Medulla oblongata (tissue), 1 donor: Measurements from ENCODE around the gene CPM.

Experiments
- DNase-seq: peaks from one replicate; pipeline ENCODE4 v3.0.0-alpha.2; 2015; ENCODE audit errors: extremely low spot score

Gene CPM

GRCh38 chr12:68904351-68904962 lies 28.5 kb downstream of the CPM start:
- no peak for DNase-seq

GRCh38 chr12:68903511-68903910 lies 29.5 kb downstream of the CPM start:
- DNase-seq: no peak

- no peak for DNase-seq
These were observed 31.4 kb downstream of the CPM start for GRCh38 chr12:68901551-68901950.

DNA sequence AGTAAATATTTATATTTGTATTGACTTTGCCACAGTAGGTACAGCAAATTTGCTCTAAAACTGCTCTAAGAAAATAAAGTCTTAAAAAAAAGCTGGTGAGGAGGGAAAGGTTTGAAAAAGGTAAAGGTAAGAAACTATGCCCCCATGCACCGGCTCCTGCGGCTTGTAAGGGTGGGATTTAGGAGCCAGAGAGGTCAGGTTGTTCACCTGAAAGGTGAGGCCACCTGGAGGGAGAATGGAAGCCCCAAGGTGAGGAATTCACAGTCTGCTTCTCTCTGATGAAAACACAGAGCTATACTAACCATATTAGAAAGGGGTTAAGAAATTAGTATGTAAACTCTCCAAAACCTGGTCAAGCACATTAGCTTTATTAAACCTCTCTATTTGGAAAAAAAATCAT lies 31.8 kb downstream of the CPM start:
- DNase-seq: no peak

DNA sequence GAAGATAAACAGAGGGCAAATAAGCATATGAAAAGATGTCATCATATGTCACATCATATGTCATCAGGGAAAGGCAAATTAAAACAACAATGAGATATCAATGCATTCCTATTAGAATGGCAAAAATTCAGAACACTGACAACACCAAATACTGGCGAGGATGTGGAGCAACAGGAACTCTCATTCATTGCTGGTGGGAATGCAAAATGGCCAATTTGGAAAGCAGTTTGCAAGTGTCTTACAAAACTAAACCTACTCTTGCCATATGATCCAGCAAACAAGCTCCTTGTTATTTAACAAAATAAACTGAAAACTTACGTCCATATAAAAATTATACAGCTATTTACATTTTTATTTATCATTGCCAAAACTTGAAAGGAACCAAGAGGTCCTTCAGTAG lies 32.7 kb downstream of the CPM start:
- no peak for DNase-seq

- DNase-seq: peak; percentile 39
These were observed 33.7 kb downstream of the CPM start for GRCh38 chr12:68899251-68899771.

GRCh38 chr12:68896881-68897540 lies 36.0 kb downstream of the CPM start:
- DNase-seq: no peak

DNA sequence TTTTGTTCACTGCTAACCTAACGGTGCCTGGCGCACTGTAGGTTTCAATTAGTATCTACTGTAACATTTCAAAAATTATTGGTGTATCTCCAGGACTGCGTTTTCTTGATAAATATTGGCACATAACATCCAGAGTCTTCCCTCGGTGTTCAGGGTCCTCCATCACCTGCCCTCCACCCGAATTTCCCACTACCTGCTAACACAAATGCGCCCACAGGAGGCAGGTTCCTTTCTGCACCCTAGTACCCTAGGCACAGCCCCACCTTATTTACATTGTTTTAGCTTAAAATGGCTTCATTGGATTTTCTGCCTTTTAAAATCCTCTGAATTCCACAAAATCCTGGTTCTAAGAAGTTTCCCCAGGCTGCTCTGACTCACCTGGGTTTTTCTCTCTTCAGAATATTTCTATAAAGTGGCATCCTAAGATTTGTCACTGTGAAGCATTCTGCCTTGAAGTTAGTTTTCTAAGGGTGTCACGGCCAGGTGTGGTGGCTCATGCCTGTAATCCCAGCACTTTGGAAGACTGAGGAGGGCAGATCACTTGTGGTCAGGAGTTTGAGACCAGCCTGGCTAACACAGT lies 38.6 kb downstream of the CPM start:
- DNase-seq: no peak

GRCh38 chr12:68893741-68894140 lies 39.2 kb downstream of the CPM start:
- DNase-seq: no peak

- DNase-seq: no peak
These were observed 39.8 kb downstream of the CPM start for GRCh38 chr12:68893201-68893600.

- DNase-seq: no peak
These were observed 41.8 kb downstream of the CPM start for GRCh38 chr12:68891141-68891540.

DNA sequence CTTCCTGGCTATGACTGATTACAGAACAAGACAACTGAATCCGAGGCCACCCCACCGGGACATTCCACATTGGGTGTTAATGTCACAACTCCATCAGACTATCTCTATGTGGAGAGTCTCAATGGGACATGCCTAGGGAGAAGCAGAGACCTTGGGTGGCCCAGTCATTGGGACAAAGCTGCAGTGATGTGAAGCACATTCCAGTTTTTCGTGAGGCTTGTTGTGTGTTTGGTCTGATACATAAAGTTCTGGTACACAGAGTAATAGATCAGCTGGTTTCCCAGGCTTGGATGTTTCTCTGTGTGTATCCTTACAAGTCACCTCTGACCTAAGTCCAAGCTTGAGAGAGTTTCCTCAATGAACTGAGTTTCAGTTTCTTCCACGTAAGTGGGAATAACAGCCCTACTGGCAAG lies 42.3 kb downstream of the CPM start:
- DNase-seq: no peak

GRCh38 chr12:68888243-68888642 lies 44.7 kb downstream of the CPM start:
- DNase-seq: no peak

- no peak for DNase-seq
These were observed 45.3 kb downstream of the CPM start for GRCh38 chr12:68887641-68888040.

- DNase-seq: no peak
These were observed 46.1 kb downstream of the CPM start for GRCh38 chr12:68886636-68887572.

DNA sequence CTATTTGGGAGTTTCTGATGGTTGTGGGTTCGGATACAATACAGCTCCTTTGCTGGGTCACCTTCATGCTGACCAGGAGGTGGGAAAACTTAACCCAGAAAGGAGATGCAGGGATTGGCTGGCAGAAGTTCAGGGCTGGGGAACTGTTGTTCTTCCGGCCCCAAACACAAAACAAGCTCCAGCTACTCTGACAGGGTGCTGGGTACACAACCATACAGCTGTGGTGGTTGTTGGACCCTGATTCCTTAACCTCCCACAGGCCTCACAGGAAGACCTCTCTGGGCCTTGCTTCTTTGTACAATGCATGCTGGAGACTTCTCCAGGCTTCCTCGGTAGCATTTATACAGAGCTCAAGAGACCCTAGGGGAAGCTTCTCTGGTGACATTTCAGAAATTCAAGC lies 47.6 kb downstream of the CPM start:
- no peak for DNase-seq

- no peak for DNase-seq
These were observed 48.7 kb downstream of the CPM start for GRCh38 chr12:68884251-68884650.

DNA sequence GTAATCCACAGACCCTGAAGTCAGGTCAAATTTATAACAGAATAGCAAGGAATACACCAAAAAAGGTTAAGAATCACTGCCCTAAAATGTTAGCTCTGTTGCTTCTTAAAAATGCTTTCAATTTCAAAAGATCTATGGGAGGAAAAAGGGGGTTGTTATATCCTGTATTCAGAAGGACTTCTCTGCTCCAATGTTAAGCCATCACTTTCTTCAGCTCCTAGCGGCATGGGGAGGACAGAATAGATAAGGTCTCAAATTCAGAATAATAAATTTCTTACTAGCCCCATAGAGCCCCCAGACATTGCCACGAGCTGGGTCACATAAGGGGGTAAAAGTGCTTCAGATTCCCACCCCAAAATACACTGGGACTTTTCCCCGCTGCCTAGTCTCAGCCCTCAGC lies 49.8 kb downstream of the CPM start:
- DNase-seq: no peak

GRCh38 chr12:68882251-68882964 lies 50.6 kb downstream of the CPM start:
- no peak for DNase-seq

DNA sequence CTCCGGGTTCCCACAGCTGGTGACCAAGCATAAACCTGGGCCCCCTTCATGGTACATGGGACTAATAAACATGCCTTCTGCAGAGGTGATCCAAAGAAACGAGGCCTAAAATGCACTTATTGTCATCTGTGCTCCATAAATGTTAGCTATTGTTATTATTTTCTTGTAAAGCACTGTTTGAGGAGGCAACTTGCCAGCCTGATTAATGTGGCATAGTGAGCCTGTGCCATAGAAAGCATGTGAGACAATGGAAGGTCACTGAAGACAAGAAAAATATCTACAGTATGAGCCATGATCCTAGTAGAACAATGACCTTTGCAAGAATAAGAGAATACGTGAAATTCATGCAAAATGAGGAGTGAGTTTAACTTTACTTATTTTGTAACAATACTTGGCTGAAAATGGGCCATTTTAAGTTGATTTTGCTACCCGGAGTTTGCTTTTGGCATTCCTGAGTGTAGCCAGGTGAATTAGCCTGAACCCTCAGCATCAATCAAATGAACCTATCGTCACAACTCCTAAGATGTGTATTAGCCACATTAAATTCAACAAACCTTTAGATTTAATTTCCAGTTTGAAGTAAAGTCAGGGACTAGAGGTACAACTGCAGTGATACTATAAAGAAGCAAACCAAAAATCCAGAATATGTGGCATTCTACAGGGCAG lies 52.2 kb downstream of the CPM start:
- peak; percentile 21 for DNase-seq

- no peak for DNase-seq
These were observed 54.1 kb downstream of the CPM start for GRCh38 chr12:68878846-68879245.
